Measurements from ENCODE around the gene ARHGEF37. TPM values are rescaled to one million over a fixed set of nuclear protein-coding genes. Genes with fewer than 3 reads are reported as not detected.
"Not testable (repeated sequence)": the region's sequence is repeated elsewhere in the genome, so short reads cannot be mapped to it uniquely, and the experiment has no call there.

ARHGEF37 gene
- polyA plus RNA-seq, 4 donors, result 5.3 to 6.9 (median 5.8) TPM

DNA sequence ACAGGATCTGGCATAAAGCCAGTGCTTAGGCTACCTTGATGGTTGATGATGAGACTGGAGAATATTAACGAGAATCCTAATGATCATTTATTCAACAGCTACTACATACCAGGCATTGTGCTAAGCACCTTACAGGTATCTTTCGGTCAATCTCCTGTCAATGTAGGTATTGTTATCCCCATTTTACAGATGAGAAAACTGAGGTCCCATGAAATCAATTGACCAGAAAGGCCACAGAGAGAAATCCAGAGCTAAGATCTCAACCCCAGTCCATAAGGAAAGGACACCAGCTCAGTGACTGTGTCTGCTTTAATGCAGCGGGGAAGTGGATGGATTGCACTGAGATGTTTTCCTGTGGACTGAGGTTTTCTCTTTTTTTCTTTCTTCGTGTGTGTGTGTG lies 63.3 kb downstream of the ARHGEF37 start:
- DNase-seq (ENCODE audit: low read depth in 4 of 4, low spot score in 3 of 4), result no peak

- DNase-seq (ENCODE audit: low read depth in 4 of 4, low spot score in 3 of 4), result no peak
These were observed 63.9 kb downstream of the ARHGEF37 start for GRCh38 chr5:149645236-149645635.

DNA sequence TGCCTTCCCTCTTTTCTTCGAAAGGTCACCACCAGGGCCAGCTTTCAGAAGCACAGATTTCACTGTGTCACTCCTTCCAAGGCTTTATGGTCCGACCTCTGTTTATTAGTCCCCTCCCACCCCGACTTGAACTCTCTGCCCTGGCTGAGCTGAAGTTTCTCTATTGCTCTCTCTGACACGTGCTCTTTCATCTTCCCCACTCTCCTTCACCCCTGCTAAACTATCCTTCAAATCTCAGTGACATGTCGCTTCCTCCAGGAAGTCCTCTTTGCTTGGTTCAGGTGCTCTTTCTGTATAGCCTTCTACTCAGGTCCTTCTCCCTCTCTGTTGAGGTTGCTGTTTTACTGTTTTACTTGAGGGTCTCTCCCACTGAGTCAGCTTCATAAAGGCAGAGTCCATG lies 64.4 kb downstream of the ARHGEF37 start:
- no peak for DNase-seq (ENCODE audit: low read depth in 4 of 4, low spot score in 3 of 4)

DNA sequence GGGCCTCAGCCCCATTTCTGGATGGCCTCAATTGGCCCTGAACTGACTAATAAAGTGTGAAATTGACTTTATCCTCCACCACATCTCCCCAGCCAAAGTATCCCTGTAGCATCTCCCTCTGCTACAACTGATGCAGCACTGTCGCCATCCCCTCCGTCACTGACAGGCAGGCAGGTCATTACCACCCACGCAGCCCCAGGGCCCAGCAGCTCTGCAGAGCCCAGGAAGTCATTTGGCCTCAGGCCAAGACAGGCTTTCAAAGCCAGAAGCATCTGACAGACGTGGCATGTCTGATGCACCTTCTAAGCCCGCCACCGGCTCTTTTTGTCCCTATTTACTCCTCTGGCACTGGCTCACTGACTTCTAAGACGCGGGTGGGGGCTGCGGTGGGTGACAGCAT lies 65.3 kb downstream of the ARHGEF37 start:
- DNase-seq (ENCODE audit: low read depth in 4 of 4, low spot score in 3 of 4), result no peak

DNA sequence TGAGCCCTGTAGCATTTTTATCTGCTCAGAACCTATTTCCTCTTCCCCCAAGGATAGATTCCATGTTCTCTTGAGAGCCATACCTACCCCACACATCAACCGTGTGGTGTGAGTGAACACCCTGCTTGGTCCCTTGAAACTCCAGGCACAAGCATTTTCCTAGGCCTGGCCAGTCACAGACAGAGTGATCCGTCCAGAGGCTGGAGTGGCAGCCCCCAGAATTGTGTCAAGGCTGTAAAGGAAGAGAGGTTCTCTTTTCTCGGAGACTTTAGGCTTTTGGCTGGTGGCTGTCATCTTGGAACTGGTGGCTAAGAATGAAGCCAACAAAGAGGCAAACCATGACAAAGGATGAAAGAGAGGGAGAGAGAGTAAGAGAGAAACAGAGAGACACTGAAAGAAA lies 66.0 kb downstream of the ARHGEF37 start:
- no peak for DNase-seq (ENCODE audit: low read depth in 4 of 4, low spot score in 3 of 4)

GRCh38 chr5:149648464-149649393 lies 67.4 kb downstream of the ARHGEF37 start:
- DNase-seq (ENCODE audit: low read depth in 4 of 4, low spot score in 3 of 4), result not testable (repeated sequence)

GRCh38 chr5:149649730-149650129 lies 68.4 kb downstream of the ARHGEF37 start:
- not testable (repeated sequence) for DNase-seq (ENCODE audit: low read depth in 4 of 4, low spot score in 3 of 4)

- DNase-seq (ENCODE audit: low read depth in 4 of 4, low spot score in 3 of 4), result no peak
These were observed 70.4 kb downstream of the ARHGEF37 start for GRCh38 chr5:149651686-149652085.

GRCh38 chr5:149652697-149653096 lies 71.4 kb downstream of the ARHGEF37 start:
- no peak for DNase-seq (ENCODE audit: low read depth in 4 of 4, low spot score in 3 of 4)

DNA sequence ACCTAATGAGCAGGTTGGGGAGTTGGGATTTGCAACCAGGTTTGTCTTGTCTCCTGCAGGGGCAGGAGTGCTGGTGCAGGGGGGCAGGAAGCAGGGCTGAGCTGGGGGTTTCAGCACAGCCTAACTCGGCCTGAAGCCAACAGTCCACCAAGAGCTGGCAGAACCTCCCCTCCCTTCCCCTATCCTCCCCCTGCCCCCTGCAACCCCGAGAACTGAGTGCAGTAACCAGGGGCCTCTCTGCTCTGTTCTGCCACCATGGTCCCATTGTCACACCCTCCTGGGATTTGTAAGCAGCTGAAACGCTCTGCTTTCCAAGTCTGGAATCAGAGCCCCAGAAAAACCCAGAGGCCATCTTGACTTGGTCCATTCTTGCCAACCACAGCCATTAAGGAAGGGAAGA lies 72.9 kb downstream of the ARHGEF37 start:
- no peak for DNase-seq (ENCODE audit: low read depth in 4 of 4, low spot score in 3 of 4)

- no peak for DNase-seq (ENCODE audit: low read depth in 4 of 4, low spot score in 3 of 4)
These were observed 73.7 kb downstream of the ARHGEF37 start for GRCh38 chr5:149654883-149655505.

DNA sequence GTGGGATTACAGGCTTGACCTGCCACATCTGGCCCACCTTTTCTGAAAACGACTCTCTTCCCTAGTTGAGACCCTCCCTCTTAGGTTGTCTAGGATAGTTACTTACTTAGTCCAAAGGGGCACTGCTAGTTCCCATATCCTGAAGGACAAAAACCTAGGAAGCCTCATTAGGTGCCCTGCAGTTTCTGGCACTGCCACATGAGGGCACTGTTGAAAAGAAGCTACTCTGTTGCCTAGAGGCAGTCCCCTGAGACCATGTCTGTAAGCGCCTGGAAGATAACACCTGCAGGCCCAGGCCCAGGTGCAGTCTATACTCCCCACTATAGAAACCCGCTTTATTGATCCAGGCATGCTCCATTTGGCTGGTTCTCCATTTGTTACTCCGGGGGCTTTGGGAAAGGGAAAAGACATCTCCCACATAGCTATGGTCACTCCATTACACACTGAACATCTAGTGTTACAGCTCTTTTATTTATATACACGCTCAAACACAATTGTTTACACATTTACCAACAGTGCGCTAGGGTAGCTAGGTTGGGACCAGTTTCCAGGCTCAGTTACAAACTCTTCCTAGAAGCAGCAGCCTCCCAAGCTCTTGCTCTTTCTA lies 75.4 kb downstream of the ARHGEF37 start:
- no peak for DNase-seq (ENCODE audit: low read depth in 4 of 4, low spot score in 3 of 4)

DNA sequence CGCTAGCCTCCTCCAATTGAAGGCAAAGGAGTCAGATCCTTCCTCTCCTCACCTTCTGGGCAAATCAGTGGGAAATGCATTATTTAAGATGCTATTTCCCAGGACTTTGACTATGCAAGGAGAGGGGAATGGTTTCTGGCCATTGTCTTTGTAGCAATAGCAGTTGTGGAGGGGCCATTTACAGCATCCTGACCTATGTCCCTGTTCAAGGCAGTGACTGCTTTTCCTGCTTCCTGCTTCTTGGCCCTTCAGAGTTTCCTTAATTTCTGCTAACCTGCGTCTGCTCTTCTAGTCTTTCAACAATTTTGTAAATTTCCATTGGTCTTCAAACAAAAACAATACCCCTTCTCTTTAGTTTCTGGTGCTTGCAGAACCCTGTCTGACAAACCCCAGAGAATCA lies 76.0 kb downstream of the ARHGEF37 start:
- DNase-seq (ENCODE audit: low read depth in 4 of 4, low spot score in 3 of 4), result no peak

DNA sequence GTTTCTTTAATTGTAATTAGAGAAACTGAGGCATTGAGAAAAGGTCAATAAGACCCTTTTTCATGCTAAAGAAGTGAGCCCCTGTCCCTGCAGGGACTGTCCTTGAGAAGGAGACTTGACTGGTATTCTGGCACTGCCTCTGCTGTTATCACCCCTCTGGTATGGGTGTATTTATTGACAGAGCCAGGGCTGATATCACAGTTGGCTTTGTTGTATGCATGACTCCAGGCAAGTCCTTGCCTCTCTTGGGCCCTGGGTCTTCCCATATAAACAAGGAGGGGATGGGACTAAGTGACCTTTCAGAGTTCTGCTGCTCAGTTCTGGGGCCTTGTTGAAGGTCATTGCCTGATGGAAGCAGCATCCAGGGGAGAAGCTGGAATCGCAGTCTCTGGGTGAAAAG lies 77.0 kb downstream of the ARHGEF37 start:
- no peak for DNase-seq (ENCODE audit: low read depth in 4 of 4, low spot score in 3 of 4)

GRCh38 chr5:149664083-149664482 lies 82.8 kb downstream of the ARHGEF37 start:
- DNase-seq (ENCODE audit: low read depth in 4 of 4, low spot score in 3 of 4), result no peak

DNA sequence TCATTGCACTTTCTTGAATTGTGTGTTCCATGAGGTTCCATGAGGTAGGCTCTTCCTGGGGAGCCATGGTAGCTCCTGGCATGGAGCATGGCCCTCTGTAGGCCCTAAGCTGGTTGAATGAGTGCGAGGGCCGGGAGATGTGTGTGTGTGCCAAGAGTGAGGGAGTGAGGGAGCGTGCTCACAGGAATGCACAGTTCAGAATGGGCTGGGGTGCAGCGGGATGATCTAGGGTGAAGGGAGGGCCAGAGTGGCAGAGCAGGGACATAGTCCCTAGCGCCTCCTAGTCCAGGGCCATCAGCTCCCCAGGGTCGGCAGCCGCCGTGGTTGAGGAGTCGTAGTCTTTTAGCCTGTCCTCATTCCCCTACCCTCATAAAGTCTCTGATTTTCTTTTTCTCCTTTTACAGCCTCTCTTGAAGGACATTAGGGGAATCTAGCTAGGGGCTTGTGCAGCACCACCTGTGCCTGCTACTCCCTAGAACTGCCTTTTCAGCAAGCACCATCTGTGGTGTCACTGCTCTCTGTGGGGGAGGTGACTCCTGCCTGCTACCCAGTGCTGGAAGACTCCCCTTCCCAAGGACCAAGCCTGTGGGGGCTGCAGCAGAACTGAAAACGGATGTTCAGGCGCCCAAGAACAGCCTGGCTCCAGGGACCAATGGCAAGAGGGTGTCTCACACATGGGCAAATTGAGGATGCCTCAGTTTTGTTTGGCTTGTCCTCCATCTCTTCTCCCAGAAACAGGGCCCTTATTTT lies 83.5 kb downstream of the ARHGEF37 start:
- no peak for DNase-seq (ENCODE audit: low read depth in 4 of 4, low spot score in 3 of 4)

DNA sequence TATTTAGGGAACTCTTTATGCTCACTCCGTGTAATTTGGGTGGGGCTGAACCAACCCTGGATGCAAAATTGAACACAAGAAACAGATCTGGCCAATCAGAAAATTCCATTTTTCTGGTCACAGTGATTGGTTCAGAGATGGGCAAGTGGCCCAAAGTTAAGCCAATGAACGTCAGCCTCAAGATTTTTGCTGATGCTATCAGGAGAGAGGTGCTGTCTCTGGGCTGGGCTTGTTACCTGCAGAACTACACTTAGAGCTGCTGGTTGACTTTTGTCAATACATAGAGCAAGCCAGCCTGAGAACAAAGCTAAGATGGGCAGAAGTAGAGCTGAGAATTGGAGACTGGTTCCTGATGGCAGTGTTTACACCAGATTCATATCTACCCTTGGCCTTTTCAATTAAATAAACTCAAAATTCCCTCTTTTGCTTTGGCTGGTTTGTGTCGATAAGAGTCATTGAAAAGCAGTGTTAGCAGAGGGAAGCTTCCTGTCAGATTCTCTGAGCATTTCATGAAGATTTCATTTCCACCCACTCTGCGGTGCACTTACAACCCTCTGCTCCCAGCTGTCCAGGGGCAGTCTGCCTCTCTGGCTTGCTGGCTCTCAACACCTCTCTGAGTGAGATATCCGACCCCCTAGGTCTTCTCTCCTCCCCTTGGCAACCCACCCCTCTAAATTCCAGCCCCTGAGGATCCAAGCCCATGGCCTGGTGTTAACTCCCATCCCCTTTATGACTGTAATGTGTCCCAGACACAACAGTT lies 84.3 kb downstream of the ARHGEF37 start:
- DNase-seq (ENCODE audit: low read depth in 4 of 4, low spot score in 3 of 4), result no peak

GRCh38 chr5:149666212-149666852 lies 85.0 kb downstream of the ARHGEF37 start:
- DNase-seq (ENCODE audit: low read depth in 4 of 4, low spot score in 3 of 4), result no peak

DNA sequence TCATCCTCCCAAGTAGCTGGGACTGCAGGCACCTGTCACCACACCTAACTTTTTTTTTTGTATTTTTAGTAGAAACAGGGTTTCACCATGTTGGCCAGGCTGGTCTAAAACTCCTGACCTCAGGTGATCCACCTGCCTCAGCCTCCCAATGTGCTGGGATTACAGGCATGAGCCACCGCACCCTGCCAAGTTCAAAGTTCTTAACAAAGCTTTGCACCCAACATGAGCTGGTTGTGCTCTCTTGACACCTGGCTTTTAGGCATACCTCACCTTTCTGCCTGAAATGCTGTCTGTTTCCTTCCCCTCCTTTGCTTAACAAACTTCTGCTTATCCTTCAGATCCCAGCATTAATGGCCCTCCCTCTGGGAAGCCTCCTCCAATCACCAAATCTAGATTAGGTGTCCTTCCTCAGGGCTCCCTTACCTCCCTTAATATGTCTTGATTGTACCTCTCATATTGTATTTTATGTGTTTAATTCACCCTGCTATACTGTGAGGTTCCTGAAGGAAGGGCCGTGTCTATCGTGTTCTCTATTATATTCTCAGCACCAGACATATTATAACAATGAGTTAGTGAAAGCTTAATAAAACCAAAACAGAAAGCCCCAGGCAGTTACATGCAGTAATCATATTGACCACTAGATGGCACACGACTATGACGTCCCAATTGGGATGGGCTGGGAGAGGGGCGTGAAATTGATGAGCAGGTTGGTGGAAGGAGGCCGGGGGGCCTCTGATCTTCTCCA lies 86.0 kb downstream of the ARHGEF37 start:
- DNase-seq (ENCODE audit: low read depth in 4 of 4, low spot score in 3 of 4), result no peak

All from right renal pelvis (tissue), 4 donors.